Vagina (tissue), 2 donors: ENCODE results near the gene DDN. TPM values are rescaled to one million over a fixed set of nuclear protein-coding genes. Genes with fewer than 3 reads are reported as not detected.

Experiments
- DNase-seq, 2 donors: peaks; one replicate each; pipeline ENCODE4 v3.0.0-alpha.2; 2017; ENCODE audit errors: extremely low spot score in 2 of 2
- H3K27ac ChIP-seq: fragments of 200-600 bp; sonication (generic); one replicate; pipeline ENCODE4 v1.5.1; 2019
- H3K27me3 ChIP-seq: fragments of 200-600 bp; sonication (generic); one replicate; pipeline ENCODE4 v1.5.1; 2019
- H3K36me3 ChIP-seq, 2 donors: fragments of 200-600 bp; sonication (generic); one replicate each; pipeline ENCODE4 v1.5.1; 2017 to 2019
- H3K4me1 ChIP-seq: fragments of 200-600 bp; sonication (generic); one replicate; pipeline ENCODE4 v1.5.1; 2019
- H3K4me3 ChIP-seq, 2 donors: fragments of 200-600 bp; sonication (generic); 1 replicate in 1 of 2; 2 replicates in 1 of 2; pipeline ENCODE4 v1.5.1; 2016 to 2019
- H3K9me3 ChIP-seq: fragments of 200-600 bp; sonication (generic); one replicate; pipeline ENCODE4 v1.5.1; 2019
- POLR2A ChIP-seq, 2 donors: fragments of 450-650 bp; IDR thresholded peaks; one replicate each; pipeline ENCODE4 v1.6.1; 2017; ENCODE audit warnings: antibody characterized with exemption in 2 of 2, mild to moderate bottlenecking in 2 of 2, moderate library complexity in 2 of 2
- POLR2AphosphoS5 ChIP-seq, 2 donors: sonication (generic); formaldehyde crosslinking; IDR thresholded peaks; one replicate each; pipeline ENCODE4 v1.9.0; 2017; ENCODE audit warnings: antibody characterized with exemption in 2 of 2, mild to moderate bottlenecking in 2 of 2, low read depth in 1 of 2; ENCODE audit not compliant: insufficient read depth in 1 of 2
- intact Hi-C: fragments of 100-400 bp; cut with DNase I; formaldehyde crosslinking; loops from one replicate; pipeline ENCODE4 v1.15.1; 2023
- total RNA-seq: library from RNA; depleted of rRNA; stranded (reverse); fragments of >200 nt; gene quantifications from one replicate; pipeline ENCODE4 v1.2.3, GENCODE V29; 2016
- TF ChIP-seq, protein P1 (sequence below), 3 experiments: fragments of 450-650 bp in 2 of 3; fragments of 200-600 bp in 1 of 3; sonication (generic) in 1 of 3; IDR thresholded peaks; one replicate each; pipeline ENCODE4 v1.5.1; 2017 to 2019; ENCODE audit warnings: antibody characterized with exemption in 3 of 3, mild to moderate bottlenecking in 2 of 3, moderate library complexity in 2 of 3

Gene DDN
- total RNA-seq, 1 donor from 2014 or later: not detected

- Histone ChIP-seq H3K4me1 (no peaks in the 10 kb centered on the region), H3K4me3 (no peak overlapping the region), H3K9me3 (no peaks in the 10 kb centered on the region), H3K27me3 (no peaks in the 10 kb centered on the region), H3K27ac (no peak overlapping the region), H3K36me3 (peaks cover 0 to 91% of the 10 kb centered on the region in 2 donors)
- intact Hi-C loops: no loop called here
- no peak for DNase-seq
- TF ChIP-seq POLR2AphosphoS5 (IDR thresholded peaks at IDR 0.05; ENCODE audit: insufficient read depth in 1 of 2, low read depth in 1 of 2) (no peak), POLR2A (IDR thresholded peaks at IDR 0.05) (no peak)
- TF ChIP-seq, protein P1, sequence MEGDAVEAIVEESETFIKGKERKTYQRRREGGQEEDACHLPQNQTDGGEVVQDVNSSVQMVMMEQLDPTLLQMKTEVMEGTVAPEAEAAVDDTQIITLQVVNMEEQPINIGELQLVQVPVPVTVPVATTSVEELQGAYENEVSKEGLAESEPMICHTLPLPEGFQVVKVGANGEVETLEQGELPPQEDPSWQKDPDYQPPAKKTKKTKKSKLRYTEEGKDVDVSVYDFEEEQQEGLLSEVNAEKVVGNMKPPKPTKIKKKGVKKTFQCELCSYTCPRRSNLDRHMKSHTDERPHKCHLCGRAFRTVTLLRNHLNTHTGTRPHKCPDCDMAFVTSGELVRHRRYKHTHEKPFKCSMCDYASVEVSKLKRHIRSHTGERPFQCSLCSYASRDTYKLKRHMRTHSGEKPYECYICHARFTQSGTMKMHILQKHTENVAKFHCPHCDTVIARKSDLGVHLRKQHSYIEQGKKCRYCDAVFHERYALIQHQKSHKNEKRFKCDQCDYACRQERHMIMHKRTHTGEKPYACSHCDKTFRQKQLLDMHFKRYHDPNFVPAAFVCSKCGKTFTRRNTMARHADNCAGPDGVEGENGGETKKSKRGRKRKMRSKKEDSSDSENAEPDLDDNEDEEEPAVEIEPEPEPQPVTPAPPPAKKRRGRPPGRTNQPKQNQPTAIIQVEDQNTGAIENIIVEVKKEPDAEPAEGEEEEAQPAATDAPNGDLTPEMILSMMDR (IDR thresholded peaks at IDR 0.05): no peak
These were observed 36.9 kb upstream of the DDN start for GRCh38 chr12:49036029-49036428.

- intact Hi-C loops: no loop called here
- DNase-seq: no peak
- Histone ChIP-seq H3K36me3 (peaks cover 0 to 74% of the 10 kb centered on the region in 2 donors), H3K27ac (no peak overlapping the region), H3K27me3 (no peaks in the 10 kb centered on the region), H3K9me3 (no peaks in the 10 kb centered on the region), H3K4me1 (no peaks in the 10 kb centered on the region), H3K4me3 (no peak overlapping the region)
- TF ChIP-seq, protein P1 (IDR thresholded peaks at IDR 0.05): no peak
- TF ChIP-seq POLR2A (IDR thresholded peaks at IDR 0.05): no peak
- TF ChIP-seq POLR2AphosphoS5 (IDR thresholded peaks at IDR 0.05; ENCODE audit: insufficient read depth in 1 of 2, low read depth in 1 of 2): no peak
These were observed 35.1 kb upstream of the DDN start for GRCh38 chr12:49034286-49034622.

DNA sequence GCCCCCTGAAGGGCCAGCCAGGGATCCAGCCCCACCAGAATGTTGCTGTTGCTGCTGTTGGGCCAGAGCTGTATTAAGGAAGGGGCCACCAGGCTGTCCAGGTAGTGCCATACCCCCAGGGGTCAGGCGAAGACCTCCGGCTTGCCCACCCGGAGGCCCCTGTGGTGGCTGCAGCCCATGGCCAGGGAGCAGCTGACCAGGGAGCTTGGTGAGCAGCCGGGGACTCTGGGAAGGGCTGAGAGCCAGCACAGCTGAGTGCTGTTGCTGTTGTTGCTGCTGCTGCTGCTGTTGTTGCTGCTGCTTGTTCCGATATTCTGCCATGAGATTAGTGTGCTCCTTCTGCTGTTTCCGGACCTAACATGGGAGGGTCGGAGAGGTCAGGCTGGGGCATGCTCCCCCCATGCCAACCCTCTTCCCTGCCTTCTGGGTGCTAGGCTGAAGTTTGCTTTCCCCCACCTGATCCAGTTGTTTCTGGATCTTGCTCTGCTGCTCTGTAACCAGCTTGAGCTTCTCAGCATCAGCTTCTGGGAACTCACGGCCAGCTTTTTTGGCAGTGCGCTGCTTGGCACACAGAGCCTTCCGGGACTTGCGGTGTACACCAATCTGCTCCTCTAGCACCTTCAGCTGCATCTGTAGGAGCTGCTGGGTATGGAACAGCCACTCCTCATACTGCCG is 34.6 kb upstream of the DDN start:
- intact Hi-C loops: no loop called here
- H3K27ac ChIP-seq: no peak overlapping the region
- H3K4me3 ChIP-seq: no peak overlapping the region
- peaks cover 0 to 73% of the 10 kb centered on the region in 2 donors for H3K36me3 ChIP-seq
- no peak for DNase-seq
- H3K27me3 ChIP-seq: no peaks in the 10 kb centered on the region
- TF ChIP-seq POLR2AphosphoS5 (IDR thresholded peaks at IDR 0.05; ENCODE audit: insufficient read depth in 1 of 2, low read depth in 1 of 2) (no peak), POLR2A (IDR thresholded peaks at IDR 0.05) (no peak)
- TF ChIP-seq, protein P1 (IDR thresholded peaks at IDR 0.05): no peak
- H3K4me1 ChIP-seq: no peaks in the 10 kb centered on the region
- H3K9me3 ChIP-seq: no peaks in the 10 kb centered on the region

DNA sequence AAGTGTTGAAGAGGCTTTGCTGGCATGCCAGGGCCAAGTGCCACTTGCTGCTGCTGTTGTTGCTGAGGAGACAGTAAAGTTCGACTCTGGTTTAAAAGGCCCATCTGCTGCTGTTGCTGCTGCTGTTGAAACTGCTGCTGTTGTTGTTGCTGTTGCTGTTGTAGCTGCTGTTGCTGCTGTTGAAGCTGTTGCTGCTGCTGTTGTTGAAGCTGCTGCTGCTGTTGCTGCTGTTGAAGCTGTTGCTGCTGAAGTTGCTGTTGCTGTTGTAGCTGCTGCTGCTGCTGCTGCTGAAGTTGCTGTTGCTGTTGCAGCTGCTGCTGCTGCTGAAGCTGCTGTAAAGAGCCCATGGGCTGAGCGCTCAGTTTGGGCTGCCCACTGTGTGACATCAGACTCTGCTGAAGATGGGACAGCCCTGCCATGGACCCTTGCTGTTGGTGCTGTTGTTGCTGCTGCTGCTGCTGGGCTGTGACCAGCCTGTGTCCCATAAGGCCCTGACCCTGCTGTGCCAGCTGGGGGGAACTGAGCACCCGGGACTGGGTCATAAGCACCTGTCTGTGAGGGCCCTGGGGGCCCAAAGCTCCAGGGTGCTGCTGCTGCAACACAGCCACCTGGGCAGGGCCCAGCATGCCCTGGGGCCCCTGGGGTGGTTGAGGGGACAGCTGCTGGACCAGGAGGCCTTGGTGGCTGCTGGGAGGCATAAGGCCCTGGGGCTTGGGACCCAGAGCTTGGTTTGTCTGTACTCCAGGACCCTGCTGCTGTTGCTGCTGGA is 33.7 kb upstream of the DDN start:
- Histone ChIP-seq H3K4me1 (no peaks in the 10 kb centered on the region), H3K4me3 (no peak overlapping the region), H3K27ac (no peak overlapping the region), H3K27me3 (no peaks in the 10 kb centered on the region), H3K36me3 (peaks cover 0 to 73% of the 10 kb centered on the region in 2 donors), H3K9me3 (no peaks in the 10 kb centered on the region)
- no peak for TF ChIP-seq POLR2AphosphoS5 (IDR thresholded peaks at IDR 0.05; ENCODE audit: insufficient read depth in 1 of 2, low read depth in 1 of 2)
- no peak for TF ChIP-seq POLR2A (IDR thresholded peaks at IDR 0.05)
- TF ChIP-seq, protein P1 (IDR thresholded peaks at IDR 0.05): no peak
- DNase-seq: no peak
- intact Hi-C loops: no loop called here

GRCh38 chr12:49032276-49032675 is 33.1 kb upstream of the DDN start:
- TF ChIP-seq, protein P1 (IDR thresholded peaks at IDR 0.05): no peak
- no peak for TF ChIP-seq POLR2AphosphoS5 (IDR thresholded peaks at IDR 0.05; ENCODE audit: insufficient read depth in 1 of 2, low read depth in 1 of 2)
- no peak for TF ChIP-seq POLR2A (IDR thresholded peaks at IDR 0.05)
- H3K36me3 ChIP-seq: peaks cover 0 to 73% of the 10 kb centered on the region in 2 donors

More at GRCh38 chr12:49032276-49032675, 33.1 kb upstream of the DDN start:
- Histone ChIP-seq H3K9me3 (no peaks in the 10 kb centered on the region), H3K4me1 (no peaks in the 10 kb centered on the region), H3K27me3 (no peaks in the 10 kb centered on the region), H3K27ac (no peak overlapping the region), H3K4me3 (no peak overlapping the region)
- no peak for DNase-seq
- intact Hi-C loops: no loop called here
